Nephron (organoid): ENCODE data around the gene STARD6.

ENCODE experiments used
- H3K27ac Mint-ChIP-seq, 3 experiments: 2 replicates each; pipeline ENCODE4 v1.8.0; 2020; ENCODE audit warnings: mixed read lengths in 3 of 3, mild to moderate bottlenecking in 2 of 3, moderate library complexity in 1 of 3
- H3K27me3 Mint-ChIP-seq: 2 replicates; pipeline ENCODE4 v1.8.0; 2021; ENCODE audit warnings: low read depth, mild to moderate bottlenecking, moderate library complexity, mixed read lengths
- H3K36me3 Mint-ChIP-seq: 2 replicates; pipeline ENCODE4 v1.8.0; 2020; ENCODE audit warnings: low read depth, mixed read lengths
- H3K4me1 Mint-ChIP-seq: 2 replicates; pipeline ENCODE4 v1.8.0; 2020; ENCODE audit warnings: mixed read lengths
- H3K4me3 Mint-ChIP-seq, 3 experiments: 2 replicates each; pipeline ENCODE4 v1.8.0; 2020; ENCODE audit warnings: mild to moderate bottlenecking in 3 of 3, mixed read lengths in 3 of 3, moderate library complexity in 2 of 3
- H3K9me3 Mint-ChIP-seq: 2 replicates; pipeline ENCODE4 v1.8.0; 2020; ENCODE audit warnings: mixed read lengths
- TF ChIP-seq, protein P1 (sequence below), 3 experiments: fragments of 200-600 bp; sonication (generic); IDR thresholded peaks; one replicate each; pipeline ENCODE4 v1.5.0; 2021; ENCODE audit warnings: antibody characterized with exemption in 3 of 3; ENCODE audit not compliant: unreplicated experiment in 3 of 3

The STARD6 gene

GRCh38 chr18:54277899-54278298, 79.8 kb downstream of the STARD6 start:
- Mint-ChIP-seq H3K36me3 (peaks cover 73% of the 10 kb centered on the region), H3K4me1 (peaks cover 5% of the 10 kb centered on the region), H3K4me3 (no peak overlapping the region), H3K27me3 (no peaks in the 10 kb centered on the region), H3K27ac (no peak overlapping the region), H3K9me3 (peaks cover 2% of the 10 kb centered on the region)
- TF ChIP-seq, protein P1, sequence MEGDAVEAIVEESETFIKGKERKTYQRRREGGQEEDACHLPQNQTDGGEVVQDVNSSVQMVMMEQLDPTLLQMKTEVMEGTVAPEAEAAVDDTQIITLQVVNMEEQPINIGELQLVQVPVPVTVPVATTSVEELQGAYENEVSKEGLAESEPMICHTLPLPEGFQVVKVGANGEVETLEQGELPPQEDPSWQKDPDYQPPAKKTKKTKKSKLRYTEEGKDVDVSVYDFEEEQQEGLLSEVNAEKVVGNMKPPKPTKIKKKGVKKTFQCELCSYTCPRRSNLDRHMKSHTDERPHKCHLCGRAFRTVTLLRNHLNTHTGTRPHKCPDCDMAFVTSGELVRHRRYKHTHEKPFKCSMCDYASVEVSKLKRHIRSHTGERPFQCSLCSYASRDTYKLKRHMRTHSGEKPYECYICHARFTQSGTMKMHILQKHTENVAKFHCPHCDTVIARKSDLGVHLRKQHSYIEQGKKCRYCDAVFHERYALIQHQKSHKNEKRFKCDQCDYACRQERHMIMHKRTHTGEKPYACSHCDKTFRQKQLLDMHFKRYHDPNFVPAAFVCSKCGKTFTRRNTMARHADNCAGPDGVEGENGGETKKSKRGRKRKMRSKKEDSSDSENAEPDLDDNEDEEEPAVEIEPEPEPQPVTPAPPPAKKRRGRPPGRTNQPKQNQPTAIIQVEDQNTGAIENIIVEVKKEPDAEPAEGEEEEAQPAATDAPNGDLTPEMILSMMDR (IDR thresholded peaks at IDR 0.05; ENCODE audit: unreplicated experiment in 3 of 3): no peak
